ENCODE data around the gene IGFBP2.

Gene IGFBP2

DNA sequence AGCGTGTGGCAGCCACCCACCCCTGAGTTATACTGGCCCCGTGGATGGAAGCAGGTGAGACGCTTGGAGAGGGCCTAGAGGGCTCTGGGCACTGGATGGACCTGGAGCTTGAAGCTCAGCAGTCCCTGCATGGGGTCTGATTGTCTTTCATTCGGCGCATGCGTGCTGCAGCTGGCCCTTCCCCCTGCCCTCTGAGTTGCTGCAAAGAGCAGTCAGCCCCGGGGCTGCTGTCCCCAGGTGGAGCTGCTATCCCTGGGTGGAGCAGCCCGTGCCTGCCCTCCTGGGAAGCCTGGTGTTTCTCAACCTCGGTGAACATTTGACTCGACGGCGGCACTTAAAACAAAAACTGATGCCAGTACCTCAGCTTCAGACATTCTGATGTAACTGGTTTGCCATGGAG lies 32.5 kb downstream of the IGFBP2 start:
- DNase-seq = no peak

DNA sequence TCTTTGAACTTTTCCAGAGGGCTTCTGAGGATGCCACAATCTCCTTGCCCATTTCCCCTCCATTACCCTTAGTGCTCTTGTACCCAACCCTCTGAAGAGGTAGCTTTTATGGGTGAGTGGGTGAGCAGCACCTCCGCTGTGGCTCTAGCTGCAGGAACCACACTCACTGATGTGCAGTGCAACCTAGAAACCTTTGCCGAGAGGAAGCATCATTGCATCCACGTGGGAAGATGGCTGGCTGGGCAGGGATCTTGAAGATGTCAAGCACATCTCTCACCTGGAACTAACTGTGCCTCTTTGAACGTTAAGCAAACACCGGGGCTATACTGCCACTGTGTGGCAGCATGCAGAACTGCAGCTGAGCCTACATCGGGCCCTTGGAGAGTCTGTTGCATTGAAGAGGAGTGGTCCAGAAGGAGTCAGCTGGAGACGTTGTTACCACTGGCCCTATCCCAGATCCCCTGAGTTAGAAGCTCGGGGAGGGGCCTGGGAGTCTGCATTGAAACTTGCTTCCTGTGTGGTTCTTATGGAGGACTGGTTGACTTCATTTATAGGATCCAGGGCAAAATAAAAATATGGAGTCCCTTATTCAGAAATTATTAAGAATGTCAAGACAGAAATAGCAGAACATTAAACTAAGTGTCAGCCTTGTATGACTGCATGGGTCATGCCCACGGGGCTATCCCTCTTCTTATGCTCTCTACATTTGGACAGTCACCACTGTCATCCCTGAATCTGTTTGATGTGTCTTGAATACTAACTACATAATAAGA lies 33.4 kb downstream of the IGFBP2 start:
- peak; percentile 46 for DNase-seq

DNA sequence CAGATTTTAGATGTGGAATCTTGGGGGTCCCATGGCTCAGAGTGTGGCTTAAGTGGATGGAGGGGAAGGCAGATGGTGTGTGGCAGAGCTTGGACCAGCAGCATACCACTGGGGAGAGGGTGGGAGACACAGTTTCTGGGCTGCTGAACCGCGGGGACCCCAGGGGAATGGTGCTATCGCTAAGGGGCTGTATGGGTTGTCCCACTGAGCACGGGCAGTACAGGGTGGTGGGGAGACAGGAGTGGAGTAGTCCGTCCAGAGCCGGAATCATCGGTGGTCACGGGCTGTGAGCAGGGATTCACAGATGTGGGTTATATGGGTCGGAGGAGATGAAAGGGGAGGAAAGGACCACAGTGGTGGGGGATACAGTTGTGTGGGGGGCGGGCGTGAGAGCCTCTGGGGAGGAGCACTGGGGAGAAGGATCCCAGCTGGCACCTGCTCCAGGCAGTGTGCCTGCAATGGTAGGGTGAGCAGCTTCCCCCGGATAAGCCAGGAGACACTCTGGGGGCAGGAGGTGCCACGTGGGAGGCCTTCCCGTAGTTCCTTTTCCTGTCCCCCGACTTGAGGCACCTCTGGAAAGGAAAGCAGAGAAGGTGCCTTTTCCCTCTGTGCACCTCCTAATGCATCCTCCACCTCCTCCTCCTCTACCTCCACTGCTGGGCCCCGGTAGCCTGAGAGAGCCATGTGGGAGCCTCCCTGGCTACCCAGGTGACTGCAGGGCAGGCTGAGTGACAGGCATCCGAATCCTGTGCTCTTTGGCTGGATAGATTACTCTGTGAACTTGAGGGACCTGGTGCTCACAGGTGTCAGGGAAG lies 37.3 kb downstream of the IGFBP2 start:
- DNase-seq = no peak

DNA sequence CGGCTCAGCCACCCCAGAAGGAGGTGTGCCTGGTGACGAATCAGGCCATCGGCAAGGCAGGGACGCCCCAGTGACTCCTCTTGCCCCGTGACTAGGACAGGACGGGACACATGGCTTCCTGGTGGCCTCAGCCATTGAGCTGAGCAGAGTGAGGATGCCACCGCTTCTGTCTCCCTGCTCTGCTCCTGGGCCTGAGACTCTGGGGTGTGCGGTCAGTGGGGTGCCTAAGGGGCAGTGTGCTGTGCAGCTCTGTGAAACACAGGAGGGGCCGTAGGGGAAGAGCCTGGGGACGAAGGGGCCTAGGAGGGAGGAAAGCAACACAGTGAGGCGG lies 37.8 kb downstream of the IGFBP2 start:
- DNase-seq = no peak

- no peak for DNase-seq
Observed at GRCh38 chr2:216671791-216672343, 38.6 kb downstream of the IGFBP2 start.

- DNase-seq = no peak
Observed at GRCh38 chr2:216672466-216672865, 39.2 kb downstream of the IGFBP2 start.

GRCh38 chr2:216673021-216673420 lies 39.8 kb downstream of the IGFBP2 start:
- no peak for DNase-seq

DNA sequence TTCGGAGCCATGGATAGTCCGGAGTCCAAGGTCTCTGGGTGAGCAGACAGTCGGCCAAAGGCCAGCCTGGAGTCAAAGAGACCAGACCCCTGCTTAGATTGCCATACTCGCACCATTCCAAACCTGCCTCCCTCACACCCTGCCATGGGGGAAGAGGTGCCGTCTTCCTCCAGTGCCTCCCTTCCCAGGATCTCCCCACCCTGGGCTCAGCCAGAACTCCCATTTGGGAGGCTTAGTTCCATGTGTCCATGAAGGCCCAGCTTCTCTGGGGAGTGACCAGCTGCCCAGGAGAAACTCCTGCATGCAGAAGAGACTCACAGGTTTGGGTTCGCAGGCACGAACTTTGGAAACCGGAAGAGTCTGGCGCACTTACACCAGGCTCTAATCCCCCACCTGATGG lies 40.4 kb downstream of the IGFBP2 start:
- no peak for DNase-seq

- DNase-seq = no peak
Observed at GRCh38 chr2:216674376-216674775, 41.2 kb downstream of the IGFBP2 start.

DNA sequence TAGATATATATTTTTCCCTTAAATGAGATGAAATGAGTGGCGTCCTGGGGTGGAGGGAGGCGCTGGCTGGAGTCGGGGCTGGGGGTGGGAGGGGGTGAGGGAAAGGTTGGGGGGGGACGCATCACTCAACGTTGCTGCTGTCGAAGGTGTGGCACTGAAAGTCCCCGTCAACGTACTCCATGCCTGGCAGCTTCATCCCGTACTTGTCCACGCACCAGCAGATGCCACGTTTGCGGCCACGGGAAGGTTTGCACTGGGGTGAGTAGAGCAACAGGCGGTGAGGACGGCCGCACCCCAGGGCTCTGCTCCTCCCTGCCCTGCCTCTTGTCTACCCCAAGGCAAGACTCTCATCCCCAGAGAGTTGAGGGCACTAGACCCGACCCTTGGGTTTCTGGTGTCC lies 43.4 kb downstream of the IGFBP2 start:
- no peak for DNase-seq

DNA sequence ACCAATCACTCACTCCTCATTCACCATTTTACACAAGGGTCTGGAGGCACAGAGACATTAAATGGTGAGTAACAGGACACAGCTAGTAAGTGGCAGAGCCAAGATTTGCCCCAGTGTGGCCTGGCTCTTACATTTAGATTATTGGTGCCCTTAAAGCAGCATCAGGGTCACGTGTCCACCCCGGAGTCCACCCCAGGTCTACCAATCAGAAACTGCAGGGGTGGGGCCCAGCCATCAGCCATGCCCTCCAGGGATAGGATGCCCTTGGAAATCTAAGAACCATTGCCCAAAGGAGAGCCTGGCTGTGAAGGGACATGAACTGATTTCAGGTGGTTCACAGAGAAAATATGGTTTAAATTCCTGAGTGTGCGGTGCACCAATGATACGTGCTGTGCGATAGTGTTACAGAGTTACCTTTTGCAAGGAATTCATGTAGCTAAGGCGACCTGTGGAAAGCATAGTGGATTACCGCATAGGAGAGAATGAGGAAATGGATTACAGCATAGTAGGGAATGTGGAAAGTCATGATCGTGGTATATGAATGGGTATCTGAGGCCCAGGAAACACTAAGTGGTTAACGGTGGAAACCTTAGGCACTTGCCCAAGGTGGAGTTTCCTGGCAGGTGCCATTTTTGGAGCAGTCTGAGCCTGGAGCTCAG lies 44.3 kb downstream of the IGFBP2 start:
- no peak for DNase-seq

DNA sequence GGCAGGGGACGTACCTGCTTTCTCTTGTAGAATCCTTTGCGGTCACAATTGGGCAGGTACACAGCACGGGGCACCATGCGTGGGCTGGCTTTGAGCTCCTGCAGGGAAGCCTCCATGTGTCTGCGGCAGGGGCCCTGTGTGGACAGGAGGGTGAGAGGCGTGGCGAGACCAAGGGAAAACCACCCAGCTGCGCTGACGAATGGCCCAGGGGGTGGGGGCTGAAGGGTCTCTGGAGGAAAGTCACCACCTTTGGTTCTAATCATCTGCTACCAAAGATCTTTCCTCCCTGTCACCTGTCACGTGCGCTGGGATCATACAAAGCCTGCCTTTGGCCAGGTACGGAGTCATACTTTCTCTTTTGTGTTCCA lies 44.9 kb downstream of the IGFBP2 start:
- no peak for DNase-seq

DNA sequence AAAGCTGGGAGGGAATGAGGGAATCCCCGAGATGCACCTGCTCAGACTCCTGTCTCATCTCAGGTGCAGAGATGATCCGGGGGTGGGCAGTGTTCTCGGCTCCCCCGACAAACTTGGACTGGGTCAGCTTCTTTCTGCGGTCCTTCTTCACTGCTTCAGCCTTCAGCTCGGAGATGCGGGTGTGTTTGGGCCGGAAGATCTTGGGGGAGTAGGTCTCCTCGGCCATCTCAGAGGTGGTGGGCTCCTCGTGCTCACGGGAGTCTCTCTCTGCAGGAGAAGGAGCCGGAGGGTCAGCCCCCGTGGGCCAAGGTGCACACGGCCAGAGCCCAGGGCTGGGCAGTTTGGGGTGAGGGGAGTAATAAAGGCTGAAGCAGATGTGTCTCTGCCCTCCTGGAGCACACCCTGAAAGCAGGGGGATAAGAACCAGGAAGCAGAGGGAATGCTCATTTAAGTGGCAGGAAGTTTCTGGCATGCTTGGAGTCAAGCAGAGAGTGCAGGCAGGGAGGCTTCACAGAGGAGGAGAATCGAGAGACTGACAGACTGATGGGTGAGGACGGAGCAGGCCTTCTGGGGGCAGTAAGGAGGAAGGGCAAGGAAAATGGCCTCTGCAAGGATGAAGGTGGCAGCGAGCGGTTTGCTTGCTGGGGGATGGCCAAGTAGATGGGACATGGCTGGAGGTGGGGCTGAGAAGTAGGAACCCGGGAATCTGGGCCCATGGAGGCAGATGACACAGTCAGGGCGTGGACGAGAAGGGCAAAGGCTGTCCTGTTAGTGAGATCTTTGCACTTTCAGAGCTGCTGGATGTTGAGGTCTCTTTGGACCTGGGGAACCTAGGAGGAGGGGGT lies 45.8 kb downstream of the IGFBP2 start:
- DNase-seq = no peak

- DNase-seq = no peak
Observed at GRCh38 chr2:216679658-216680024, 46.4 kb downstream of the IGFBP2 start.

GRCh38 chr2:216680951-216681629 lies 47.9 kb downstream of the IGFBP2 start:
- no peak for DNase-seq

DNA sequence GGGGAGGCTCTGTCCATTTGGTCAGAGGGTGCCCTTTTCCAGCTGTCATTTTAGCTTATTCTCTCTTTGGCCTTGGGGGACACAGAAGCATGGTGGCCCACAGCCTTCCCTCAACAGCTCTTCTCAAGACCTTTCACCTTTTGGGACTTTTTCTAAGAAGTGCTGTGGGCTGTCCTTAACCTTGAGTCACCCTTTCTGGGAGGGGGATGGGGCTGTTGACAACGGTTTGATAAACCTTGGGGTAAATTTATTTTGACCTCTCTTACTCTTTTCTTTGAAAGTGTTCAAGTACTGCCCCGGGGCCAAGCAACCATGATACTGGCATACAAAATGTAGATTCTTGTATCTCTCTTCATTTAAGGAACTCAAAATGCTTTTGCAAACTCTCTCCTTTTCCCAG lies 48.5 kb downstream of the IGFBP2 start:
- DNase-seq = no peak

- DNase-seq = peak; percentile 36
Observed at GRCh38 chr2:216683846-216684245, 50.6 kb downstream of the IGFBP2 start.

- no peak for DNase-seq
Observed at GRCh38 chr2:216685327-216685875, 52.2 kb downstream of the IGFBP2 start.

GRCh38 chr2:216687111-216687510 lies 53.9 kb downstream of the IGFBP2 start:
- DNase-seq = no peak

GRCh38 chr2:216687646-216688045 lies 54.4 kb downstream of the IGFBP2 start:
- DNase-seq = no peak

DNA sequence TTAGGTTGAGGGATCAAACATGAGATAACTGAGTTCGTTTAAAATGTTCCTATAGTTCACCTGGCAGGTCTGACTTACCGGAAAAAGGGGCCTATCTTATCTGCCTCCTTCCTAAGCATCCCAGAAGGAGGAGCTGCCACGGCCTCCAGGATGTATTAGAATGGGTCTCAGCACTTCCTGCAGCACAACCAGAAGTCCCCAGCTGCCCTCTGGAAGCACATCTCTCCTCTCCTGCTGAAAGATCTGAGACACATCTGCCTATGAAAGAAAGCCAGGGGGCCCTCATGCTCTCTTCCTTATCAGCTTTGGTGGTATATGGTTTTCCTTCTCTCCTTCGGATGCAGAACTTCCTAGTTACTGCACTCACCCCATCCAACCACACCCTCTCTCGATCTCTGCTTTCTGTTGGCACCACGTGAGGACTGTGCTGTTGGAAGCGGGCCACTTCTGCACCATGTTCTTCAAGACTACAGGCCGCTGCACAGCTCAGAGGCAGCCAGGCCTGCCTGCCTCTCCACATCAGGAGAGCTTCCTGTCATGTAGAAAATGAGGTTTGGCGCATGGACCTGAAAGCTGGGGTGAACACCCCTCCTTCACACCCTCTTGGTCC lies 55.6 kb downstream of the IGFBP2 start:
- DNase-seq = no peak

Data from CD4-positive, alpha-beta T cell treated with Interferon gamma for 1 hour (primary cell).